HepG2 (cell line): ENCODE measurements around the gene CHMP1B. TPM values are rescaled to one million over a fixed set of nuclear protein-coding genes. Genes with fewer than 3 reads are reported as not detected.
A peak's percentile ranks its signal among the peaks of the same experiment; 100 is the strongest.

Experiments
- ATAC-seq: fragments of 200-7000 bp; cut with Tn5 transposase; 3 replicates; pipeline ENCODE4 v1.9.1; 2020; ENCODE audit warnings: mild to moderate bottlenecking, moderate library complexity
- BruUV-seq: library from RNA; stranded (reverse); fragments of 400-500 nt; replicated peaks from 2 replicates; lab custom pipeline; 2021; lab: Mats Ljungman, UMichigan
- CTCF ChIA-PET: fragments of 300-600 bp; formaldehyde crosslinking; extraction: SDS; loops from one replicate; lab custom pipeline; 2021; ENCODE audit warnings: low total read pairs, inconsistent platforms, low intra/inter-chr PET ratio; lab: Yijun Ruan, JAX
- POLR2A ChIA-PET: fragments of 350-600 bp; sonication (Branson Sonifier 250); formaldehyde crosslinking; loops from one replicate; lab custom pipeline; 2020; ENCODE audit warnings: antibody characterized with exemption, inconsistent platforms; lab: Yijun Ruan, JAX
- DNase-seq: peaks from one replicate; pipeline ENCODE4 v3.0.0-alpha.2; 2015; ENCODE audit warnings: low spot score
- FAIRE-seq: peaks from 3 replicates; lab custom pipeline; 2011; peaks lifted over from hg19 to GRCh38; lab: Jason Lieb, UNC
- H2AFZ ChIP-seq: one replicate; pipeline ENCODE4 v1.6.1; 2011; ENCODE audit warnings: low read length, inconsistent platforms
- H3K27ac ChIP-seq: fragments of 300-600 bp; 3 replicates; pipeline ENCODE4 v1.8.0; 2011; ENCODE audit warnings: mixed run types, mild to moderate bottlenecking, mixed read lengths, low read length, inconsistent platforms; ENCODE audit not compliant: insufficient read depth; ENCODE audit errors: extremely low read length
- H3K27me3 ChIP-seq, 2 experiments: fragments of 200-600 bp in 1 of 2; 2 replicates in 1 of 2; 3 replicates in 1 of 2; pipeline versions ENCODE4 v1.6.0 to v1.8.0; 2011; ENCODE audit warnings: low read length in 2 of 2, mild to moderate bottlenecking in 2 of 2, moderate library complexity in 2 of 2, inconsistent platforms in 1 of 2; ENCODE audit not compliant: insufficient read depth in 2 of 2, control insufficient read depth in 1 of 2
- H3K36me3 ChIP-seq, 2 experiments: fragments of 200-600 bp in 1 of 2; replicated peaks in 1 of 2; 2 replicates in 1 of 2; 3 replicates in 1 of 2; pipeline versions ENCODE4 v1.5.1 to v1.8.0; 2011; ENCODE audit warnings: low read length in 2 of 2, inconsistent platforms in 1 of 2; ENCODE audit not compliant: insufficient read depth in 2 of 2, control insufficient read depth in 1 of 2
- H3K4me1 ChIP-seq: 2 replicates; pipeline ENCODE4 v1.5.1; 2012; ENCODE audit warnings: low read length, inconsistent platforms; ENCODE audit not compliant: insufficient read depth
- H3K4me2 ChIP-seq: 2 replicates; pipeline ENCODE4 v1.6.0; 2011; ENCODE audit warnings: low read depth, low read length, inconsistent platforms
- H3K4me3 ChIP-seq, 3 experiments: fragments of 200-600 bp in 1 of 3; sonication (generic), shearing (Covaris generic) in 1 of 3; replicated peaks in 1 of 3; 2 replicates each; pipeline ENCODE4 v1.5.1; 2011 to 2016; ENCODE audit warnings: low read length in 3 of 3, inconsistent platforms in 2 of 3, low read depth in 2 of 3, mild to moderate bottlenecking in 2 of 3, control low read depth in 1 of 3, mixed read lengths in 1 of 3; ENCODE audit not compliant: insufficient read depth in 1 of 3
- H3K79me2 ChIP-seq: one replicate; pipeline ENCODE4 v1.6.1; 2011; ENCODE audit warnings: low read length, inconsistent platforms; ENCODE audit not compliant: insufficient read depth
- H3K9ac ChIP-seq: 2 replicates; pipeline ENCODE4 v1.6.0; 2011; ENCODE audit warnings: mild to moderate bottlenecking, low read depth, low read length, inconsistent platforms; ENCODE audit not compliant: insufficient read depth
- H3K9me3 ChIP-seq: 2 replicates; pipeline ENCODE4 v1.5.1; 2012; ENCODE audit warnings: mild to moderate bottlenecking, low read length
- H4K20me1 ChIP-seq: 2 replicates; pipeline ENCODE4 v1.6.0; 2011; ENCODE audit warnings: inconsistent platforms, mild to moderate bottlenecking, low read length, moderate library complexity; ENCODE audit not compliant: insufficient read depth
- ISX ChIP-seq: sonication (generic); formaldehyde crosslinking; conservative IDR thresholded peaks from 2 replicates; pipeline ENCODE4 v1.5.0; 2020; ENCODE audit warnings: missing genetic modification reagents
- XRCC5 ChIP-seq: fragments of 200-400 bp; formaldehyde crosslinking; optimal IDR thresholded peaks from 2 replicates; pipeline ENCODE3; 2017; ENCODE audit warnings: mild to moderate bottlenecking, low read length
- ZMYM4 ChIP-seq: sonication (generic); formaldehyde crosslinking; IDR thresholded peaks from 2 replicates; pipeline ENCODE4 v1.8.1; 2023; ENCODE audit warnings: mild to moderate bottlenecking, missing genetic modification reagents
- ZNF564 ChIP-seq: sonication (generic); formaldehyde crosslinking; IDR thresholded peaks from 2 replicates; pipeline ENCODE4 v1.8.1; 2023; ENCODE audit warnings: mild to moderate bottlenecking, missing genetic modification reagents
- WGBS: methylation state at CpG from one replicate; pipeline ENCODE4 v1.1.6; 2017; ENCODE audit warnings: low lambda C conversion rate; 5-methylcytosine and 5-hydroxymethylcytosine counted together
- in situ Hi-C: cut with HindIII; loops from 2 replicates; pipeline ENCODE4 v1.10.0; 2017; ENCODE audit warnings: low pct_unique_long_range_greater_than_20kb; ENCODE audit not compliant: extremely low pct_ligation_motif_present
- intact Hi-C: fragments of 100-400 bp; cut with micrococcal nuclease; formaldehyde crosslinking; loops from one replicate; pipeline ENCODE4 v1.10.0; 2022; ENCODE audit not compliant: unreplicated experiment
- polyA plus RNA-seq, 8 experiments: library from polyadenylated mRNA; depleted of rRNA in 3 of 8; stranded (reverse) in 7 of 8; unstranded in 1 of 8; fragments of >200 nt; fragmentation: Illumina TruSeq in 4 of 8; extraction: Trizol in 4 of 8; gene quantifications; 2 replicates each; pipeline versions ENCODE4 v1.2.1 to v1.2.3, GENCODE V29; 2011 to 2016; ENCODE audit warnings: low read depth in 4 of 8, missing spikeins in 1 of 8, mixed read lengths in 1 of 8; ENCODE audit not compliant: insufficient read depth in 1 of 8
- total RNA-seq, 5 experiments: library from RNA; depleted of rRNA; stranded (reverse); fragments of >200 nt; fragmentation: Illumina TruSeq; extraction: Trizol; gene quantifications; 2 replicates each; pipeline ENCODE4 v1.2.3, GENCODE V29; 2016; ENCODE audit warnings: low read depth in 1 of 5
- TF ChIP-seq, protein P1 (sequence below): sonication (generic); formaldehyde crosslinking; IDR thresholded peaks from 2 replicates; pipeline ENCODE4 v1.4.0; 2020; ENCODE audit warnings: missing genetic modification reagents
- TF ChIP-seq, protein P2 (sequence below): sonication (generic); formaldehyde crosslinking; IDR thresholded peaks from 2 replicates; pipeline ENCODE4 v1.5.0; 2020; ENCODE audit warnings: mild to moderate bottlenecking, missing genetic modification reagents
- TF ChIP-seq, protein P3 (sequence below): sonication (generic); formaldehyde crosslinking; conservative IDR thresholded peaks from 2 replicates; pipeline ENCODE4 v1.4.0; 2020; ENCODE audit warnings: missing genetic modification reagents
- TF ChIP-seq, protein P4 (sequence below): sonication (generic); formaldehyde crosslinking; IDR thresholded peaks from 2 replicates; pipeline ENCODE4 v1.4.0; 2020; ENCODE audit warnings: mild to moderate bottlenecking, missing genetic modification reagents

Gene CHMP1B
- total and polyA plus RNA-seq, 2 of the 13 experiments (the other 11 are each of a cell fraction or from before 2014, with no cell fraction given): 18.8 to 20.2 TPM

DNA sequence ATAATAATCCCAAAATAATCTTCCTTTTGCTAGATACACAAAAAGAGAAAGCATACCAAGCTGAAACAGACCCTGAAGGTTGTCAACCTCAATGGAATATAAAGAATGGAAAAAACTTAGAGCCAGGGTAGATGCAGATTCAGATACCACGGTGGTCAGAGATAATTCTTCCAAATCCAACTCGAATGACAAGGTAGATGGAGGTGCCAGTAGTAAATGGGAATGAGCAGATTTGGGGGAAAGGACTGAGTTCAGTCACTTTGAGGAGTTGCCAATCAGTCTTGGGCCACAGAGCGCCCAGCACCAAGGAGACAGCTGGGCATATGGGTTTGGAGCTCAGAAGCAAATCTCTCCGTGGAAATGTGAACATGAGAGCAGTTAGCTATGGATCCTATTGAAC lies 3.4 kb upstream of the CHMP1B start:
- H3K4me2 ChIP-seq: no peak overlapping the region
- H3K27ac ChIP-seq: no peak overlapping the region
- POLR2A ChIA-PET: no interaction called here
- no peak for FAIRE-seq
- H3K4me3 ChIP-seq: no peak overlapping the region
- H3K79me2 ChIP-seq: peaks cover 15% of the 10 kb centered on the region
- no peak overlapping the region for H3K9ac ChIP-seq
- in situ Hi-C loops (no loop called here), intact Hi-C loops (no loop called here)
- no peaks in the 10 kb centered on the region for H4K20me1 ChIP-seq
- ATAC-seq: no peak
- no peak for DNase-seq
- no peaks in the 10 kb centered on the region; a peak in 2 of 5 replicates for H3K27me3 ChIP-seq
- CTCF ChIA-PET: no interaction called here
- no TSS peak for BruUV-seq
- no peaks in the 10 kb centered on the region for H3K36me3 ChIP-seq
- 64% methylated on average over 4 of the region's 4 CpGs for WGBS
- peaks cover 22% of the 10 kb centered on the region for H3K4me1 ChIP-seq
- TF ChIP-seq ZNF564 (CRISPR knock-in tag): no peak
- TF ChIP-seq, protein P1, sequence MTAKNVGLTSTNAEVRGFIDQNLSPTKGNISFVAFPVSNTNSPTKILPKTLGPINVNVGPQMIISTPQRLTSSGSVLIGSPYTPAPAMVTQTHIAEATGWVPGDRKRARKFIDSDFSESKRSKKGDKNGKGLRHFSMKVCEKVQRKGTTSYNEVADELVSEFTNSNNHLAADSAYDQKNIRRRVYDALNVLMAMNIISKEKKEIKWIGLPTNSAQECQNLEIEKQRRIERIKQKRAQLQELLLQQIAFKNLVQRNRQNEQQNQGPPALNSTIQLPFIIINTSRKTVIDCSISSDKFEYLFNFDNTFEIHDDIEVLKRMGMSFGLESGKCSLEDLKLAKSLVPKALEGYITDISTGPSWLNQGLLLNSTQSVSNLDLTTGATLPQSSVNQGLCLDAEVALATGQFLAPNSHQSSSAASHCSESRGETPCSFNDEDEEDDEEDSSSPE (CRISPR knock-in tag): no peak
- TF ChIP-seq, protein P2, sequence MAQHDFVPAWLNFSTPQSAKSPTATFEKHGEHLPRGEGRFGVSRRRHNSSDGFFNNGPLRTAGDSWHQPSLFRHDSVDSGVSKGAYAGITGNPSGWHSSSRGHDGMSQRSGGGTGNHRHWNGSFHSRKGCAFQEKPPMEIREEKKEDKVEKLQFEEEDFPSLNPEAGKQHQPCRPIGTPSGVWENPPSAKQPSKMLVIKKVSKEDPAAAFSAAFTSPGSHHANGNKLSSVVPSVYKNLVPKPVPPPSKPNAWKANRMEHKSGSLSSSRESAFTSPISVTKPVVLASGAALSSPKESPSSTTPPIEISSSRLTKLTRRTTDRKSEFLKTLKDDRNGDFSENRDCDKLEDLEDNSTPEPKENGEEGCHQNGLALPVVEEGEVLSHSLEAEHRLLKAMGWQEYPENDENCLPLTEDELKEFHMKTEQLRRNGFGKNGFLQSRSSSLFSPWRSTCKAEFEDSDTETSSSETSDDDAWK: no peak
- H3K9me3 ChIP-seq: no peaks in the 10 kb centered on the region
- peak overlapping the region; percentile 50 for H2AFZ ChIP-seq

DNA sequence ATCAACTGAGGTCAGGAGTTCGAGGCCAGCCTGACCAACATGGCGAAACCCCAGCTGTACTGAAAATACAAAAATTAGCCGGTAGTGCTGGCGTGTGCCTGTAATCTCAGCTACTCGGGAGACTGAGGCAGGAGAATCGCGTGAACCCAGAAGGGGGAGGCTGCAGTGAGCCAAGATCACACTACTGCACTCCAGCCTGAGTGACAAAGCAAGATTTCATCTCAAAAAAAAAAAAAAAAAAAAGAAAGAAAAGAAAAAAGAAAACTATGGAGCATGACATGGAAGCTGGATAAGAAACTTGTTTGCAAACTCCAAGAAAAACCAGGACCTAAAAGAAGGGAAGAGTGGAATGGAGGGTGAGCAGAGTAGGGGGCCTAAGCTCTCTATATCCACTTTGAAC lies 1.9 kb upstream of the CHMP1B start:
- no peak for DNase-seq
- no peak for FAIRE-seq
- ATAC-seq: no peak
- Histone ChIP-seq H3K4me3 (peak overlapping the region in 1 of 3 experiments; percentile 83; a peak in 1 of 6 replicates), H3K4me1 (peaks cover 34% of the 10 kb centered on the region), H2AFZ (peak overlapping the region; percentile 91), H3K9ac (no peak overlapping the region), H3K79me2 (peaks cover 27% of the 10 kb centered on the region), H3K4me2 (peak overlapping the region; percentile 96), H3K27ac (peak overlapping the region; percentile 76), H4K20me1 (no peaks in the 10 kb centered on the region), H3K27me3 (no peaks in the 10 kb centered on the region; a peak in 2 of 5 replicates), H3K36me3 (no peaks in the 10 kb centered on the region), H3K9me3 (no peaks in the 10 kb centered on the region)
- CTCF ChIA-PET: no interaction called here
- in situ Hi-C loops (no loop called here), intact Hi-C loops (no loop called here)
- 80% methylated on average over 7 of the region's 7 CpGs for WGBS
- POLR2A ChIA-PET: interaction anchor here (2.2 to 2.4 kb wide), 2 partner anchors 9 to 146 kb away, joined by 6 to 16 read pairs; no protein-coding TSS in a partner anchor
- no TSS peak for BruUV-seq
- no peak for TF ChIP-seq ZMYM4 (CRISPR knock-in tag)
- TF ChIP-seq, protein P3, sequence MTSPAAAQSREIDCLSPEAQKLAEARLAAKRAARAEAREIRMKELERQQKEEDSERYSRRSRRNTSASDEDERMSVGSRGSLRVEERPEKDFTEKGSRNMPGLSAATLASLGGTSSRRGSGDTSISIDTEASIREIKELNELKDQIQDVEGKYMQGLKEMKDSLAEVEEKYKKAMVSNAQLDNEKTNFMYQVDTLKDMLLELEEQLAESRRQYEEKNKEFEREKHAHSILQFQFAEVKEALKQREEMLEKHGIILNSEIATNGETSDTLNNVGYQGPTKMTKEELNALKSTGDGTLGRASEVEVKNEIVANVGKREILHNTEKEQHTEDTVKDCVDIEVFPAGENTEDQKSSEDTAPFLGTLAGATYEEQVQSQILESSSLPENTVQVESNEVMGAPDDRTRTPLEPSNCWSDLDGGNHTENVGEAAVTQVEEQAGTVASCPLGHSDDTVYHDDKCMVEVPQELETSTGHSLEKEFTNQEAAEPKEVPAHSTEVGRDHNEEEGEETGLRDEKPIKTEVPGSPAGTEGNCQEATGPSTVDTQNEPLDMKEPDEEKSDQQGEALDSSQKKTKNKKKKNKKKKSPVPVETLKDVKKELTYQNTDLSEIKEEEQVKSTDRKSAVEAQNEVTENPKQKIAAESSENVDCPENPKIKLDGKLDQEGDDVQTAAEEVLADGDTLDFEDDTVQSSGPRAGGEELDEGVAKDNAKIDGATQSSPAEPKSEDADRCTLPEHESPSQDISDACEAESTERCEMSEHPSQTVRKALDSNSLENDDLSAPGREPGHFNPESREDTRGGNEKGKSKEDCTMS (CRISPR knock-in tag): no peak
- TF ChIP-seq ISX: no peak
- no peak for TF ChIP-seq XRCC5
- TF ChIP-seq, protein P4, sequence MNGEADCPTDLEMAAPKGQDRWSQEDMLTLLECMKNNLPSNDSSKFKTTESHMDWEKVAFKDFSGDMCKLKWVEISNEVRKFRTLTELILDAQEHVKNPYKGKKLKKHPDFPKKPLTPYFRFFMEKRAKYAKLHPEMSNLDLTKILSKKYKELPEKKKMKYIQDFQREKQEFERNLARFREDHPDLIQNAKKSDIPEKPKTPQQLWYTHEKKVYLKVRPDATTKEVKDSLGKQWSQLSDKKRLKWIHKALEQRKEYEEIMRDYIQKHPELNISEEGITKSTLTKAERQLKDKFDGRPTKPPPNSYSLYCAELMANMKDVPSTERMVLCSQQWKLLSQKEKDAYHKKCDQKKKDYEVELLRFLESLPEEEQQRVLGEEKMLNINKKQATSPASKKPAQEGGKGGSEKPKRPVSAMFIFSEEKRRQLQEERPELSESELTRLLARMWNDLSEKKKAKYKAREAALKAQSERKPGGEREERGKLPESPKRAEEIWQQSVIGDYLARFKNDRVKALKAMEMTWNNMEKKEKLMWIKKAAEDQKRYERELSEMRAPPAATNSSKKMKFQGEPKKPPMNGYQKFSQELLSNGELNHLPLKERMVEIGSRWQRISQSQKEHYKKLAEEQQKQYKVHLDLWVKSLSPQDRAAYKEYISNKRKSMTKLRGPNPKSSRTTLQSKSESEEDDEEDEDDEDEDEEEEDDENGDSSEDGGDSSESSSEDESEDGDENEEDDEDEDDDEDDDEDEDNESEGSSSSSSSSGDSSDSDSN (CRISPR knock-in tag): no peak
